A549 (cell line): ENCODE data around the gene ADAMTS12. TPM values are rescaled to one million over a fixed set of nuclear protein-coding genes. Genes with fewer than 3 reads are reported as not detected.
A peak's percentile ranks its signal among the peaks of the same experiment; 100 is the strongest.

Source experiments
- ATAC-seq, 2 experiments: fragments of 200-7000 bp in 1 of 2; fragments of >200 bp in 1 of 2; cut with Nextera tagmentation in 1 of 2; cut with Tn5 transposase in 1 of 2; 3 replicates each; pipeline versions ENCODE4 v1.8.0 to v1.9.1; 2018 to 2020; ENCODE audit warnings: mild to moderate bottlenecking in 1 of 2, moderate library complexity in 1 of 2
- CTCF ChIA-PET: fragments of 300-600 bp; sonication (Branson Sonifier 250); formaldehyde crosslinking; extraction: SDS; loops from one replicate; lab custom pipeline; 2021; ENCODE audit warnings: antibody characterized with exemption, inconsistent platforms; lab: Yijun Ruan, JAX
- POLR2A ChIA-PET: fragments of 350-600 bp; formaldehyde crosslinking; extraction: SDS; loops from one replicate; lab custom pipeline; 2021; ENCODE audit warnings: antibody characterized with exemption, inconsistent platforms; lab: Yijun Ruan, JAX
- DNase-seq, 2 experiments: peaks; one replicate each; pipeline versions ENCODE4 v3.0.0 to v3.0.0-alpha.2; 2011 to 2016; ENCODE audit warnings: low read depth in 1 of 2, low spot score in 1 of 2
- FAIRE-seq: peaks from 2 replicates; lab custom pipeline; 2011; peaks lifted over from hg19 to GRCh38; lab: Jason Lieb, UNC
- H3K27ac ChIP-seq, 2 experiments: fragments of >200 bp; sonication (Bioruptor Twin); formaldehyde crosslinking; 3 replicates each; pipeline ENCODE4 v1.5.1; 2016 to 2017
- H3K4me1 ChIP-seq: fragments of >200 bp; sonication (Bioruptor Twin); formaldehyde crosslinking; 3 replicates; pipeline ENCODE4 v1.6.1; 2016
- H3K4me2 ChIP-seq: fragments of >200 bp; sonication (Bioruptor Twin); formaldehyde crosslinking; 3 replicates; pipeline ENCODE4 v1.6.1; 2016
- H3K4me3 ChIP-seq: fragments of >200 bp; sonication (Bioruptor Twin); formaldehyde crosslinking; 3 replicates; pipeline ENCODE4 v1.5.1; 2016
- H3K9me3 ChIP-seq: fragments of >200 bp; sonication (Bioruptor Twin); formaldehyde crosslinking; 3 replicates; pipeline ENCODE4 v1.6.1; 2016
- BHLHE40 ChIP-seq: IDR thresholded peaks from 2 replicates; pipeline ENCODE4 v1.6.1; 2012; ENCODE audit warnings: low read depth, low read length, inconsistent platforms
- CEBPB ChIP-seq, 2 experiments: fragments of >200 bp in 1 of 2; sonication (Bioruptor Twin) in 1 of 2; formaldehyde crosslinking in 1 of 2; IDR thresholded peaks; 2 replicates each; pipeline ENCODE4 v1.6.1; 2012 to 2016
- CHD2 ChIP-seq: fragments of 150-350 bp; IDR thresholded peaks from 2 replicates; pipeline ENCODE4 v1.6.1; 2014; ENCODE audit warnings: low read length; ENCODE audit not compliant: partially characterized antibody
- CHD4 ChIP-seq: fragments of 200-600 bp; sonication (generic); IDR thresholded peaks from 2 replicates; pipeline ENCODE4 v1.6.1; 2016; ENCODE audit warnings: antibody characterized with exemption, mild to moderate bottlenecking, borderline replicate concordance
- E2F6 ChIP-seq: IDR thresholded peaks from 2 replicates; pipeline ENCODE4 v1.6.1; 2012; ENCODE audit warnings: low read depth, borderline replicate concordance
- EP300 ChIP-seq, 2 experiments: fragments of >200 bp; sonication (Bioruptor Twin); formaldehyde crosslinking; IDR thresholded peaks; 2 replicates in 1 of 2; 3 replicates in 1 of 2; pipeline ENCODE4 v1.6.1; 2016 to 2017
- FOSL2 ChIP-seq, 2 experiments: fragments of 450-650 bp in 1 of 2; fragments of >200 bp in 1 of 2; sonication (Bioruptor Twin) in 1 of 2; formaldehyde crosslinking; IDR thresholded peaks; 2 replicates each; pipeline versions ENCODE4 v1.5.0 to v1.6.1; 2016 to 2020; ENCODE audit warnings: mild to moderate bottlenecking in 1 of 2, moderate library complexity in 1 of 2
- HES2 ChIP-seq: fragments of >200 bp; sonication (Bioruptor Twin); formaldehyde crosslinking; IDR thresholded peaks from 2 replicates; pipeline ENCODE4 v1.6.1; 2016
- HOXB13 ChIP-seq: fragments of 250-450 bp; sonication (Bioruptor Pico); IDR thresholded peaks from 2 replicates; pipeline ENCODE4 v1.5.0; 2020; ENCODE audit warnings: low read depth, mild to moderate bottlenecking, moderate library complexity
- JUN ChIP-seq, 2 experiments: fragments of >200 bp; sonication (Bioruptor Twin); formaldehyde crosslinking; IDR thresholded peaks; 2 replicates in 1 of 2; 3 replicates in 1 of 2; pipeline ENCODE4 v1.6.1; 2016 to 2017
- NPAS2 ChIP-seq: fragments of 250-450 bp; sonication (Bioruptor Pico); IDR thresholded peaks from 2 replicates; pipeline ENCODE4 v1.8.0; 2022; ENCODE audit warnings: mild to moderate bottlenecking, moderate library complexity, borderline replicate concordance
- PBX3 ChIP-seq: IDR thresholded peaks from 2 replicates; pipeline ENCODE4 v1.6.1; 2012
- RFX5 ChIP-seq: fragments of 450-650 bp; IDR thresholded peaks from 2 replicates; pipeline ENCODE4 v1.7.1; 2014; ENCODE audit warnings: antibody characterized with exemption, mild to moderate bottlenecking, moderate library complexity
- SMC3 ChIP-seq: fragments of >200 bp; sonication (Bioruptor Twin); formaldehyde crosslinking; IDR thresholded peaks from 3 replicates; pipeline ENCODE4 v1.6.1; 2018; ENCODE audit warnings: inconsistent platforms
- SREBF2 ChIP-seq: fragments of 450-650 bp; IDR thresholded peaks from 2 replicates; pipeline ENCODE4 v1.6.1; 2014; ENCODE audit warnings: mild to moderate bottlenecking, moderate library complexity
- TFCP2L1 ChIP-seq: fragments of 250-450 bp; sonication (Bioruptor Pico); IDR thresholded peaks from 2 replicates; pipeline ENCODE4 v1.5.0; 2021; ENCODE audit warnings: mild to moderate bottlenecking
- USF2 ChIP-seq: fragments of 450-650 bp; IDR thresholded peaks from 2 replicates; pipeline ENCODE4 v1.6.1; 2014; ENCODE audit warnings: antibody characterized with exemption
- ZC3H11A ChIP-seq: fragments of 450-650 bp; IDR thresholded peaks from 2 replicates; pipeline ENCODE4 v1.6.1; 2014; ENCODE audit warnings: antibody characterized with exemption, mild to moderate bottlenecking
- ZFP36 ChIP-seq: fragments of 450-650 bp; IDR thresholded peaks from 2 replicates; pipeline ENCODE4 v1.6.1; 2014; ENCODE audit warnings: borderline replicate concordance; ENCODE audit not compliant: partially characterized antibody
- ZNF302 ChIP-seq: fragments of 250-450 bp; sonication (Bioruptor Pico); IDR thresholded peaks from 2 replicates; pipeline ENCODE4 v1.9.0; 2021; ENCODE audit warnings: inconsistent platforms, mild to moderate bottlenecking, moderate library complexity
- WGBS: methylation state at CpG from one replicate; pipeline ENCODE4 v1.1.6; 2017; ENCODE audit errors: missing lambda C conversion rate; 5-methylcytosine and 5-hydroxymethylcytosine counted together
- polyA plus RNA-seq, 4 experiments: library from polyadenylated mRNA; depleted of rRNA in 3 of 4; stranded (reverse); fragments of >200 nt; fragmentation: RNase III in 1 of 4; extraction: RNeasy Plus Mini Kit Qiagen cat#74134 plus additional on column Dnase treatment in 1 of 4; gene quantifications; 2 replicates in 3 of 4; 3 replicates in 1 of 4; pipeline ENCODE4 v1.2.3, GENCODE V29; 2011 to 2017

ADAMTS12 gene
- polyA plus RNA-seq, 2 of the 4 experiments (the other 2 are of a cell fraction) = 4.8 to 6.8 TPM

- TF ChIP-seq ZC3H11A (no peak), ZNF302 (no peak), CEBPB (IDR thresholded peaks at IDR 0.05) (no peak), FOSL2 (IDR thresholded peaks at IDR 0.05) (no peak), FOSL2 (CRISPR knock-in tag; IDR thresholded peaks at IDR 0.05) (no peak), SREBF2 (no peak), HES2 (no peak), E2F6 (no peak)
Measured at GRCh38 chr5:33712664-33713063, 179.1 kb downstream of the ADAMTS12 start (continued).

- no peaks in the 10 kb centered on the region for H3K4me1 ChIP-seq
- DNase-seq (no peak), FAIRE-seq (no peak)
- no peak overlapping the region for H3K4me3 ChIP-seq
- CTCF ChIA-PET = no interaction called here
- H3K9me3 ChIP-seq = peaks cover 8% of the 10 kb centered on the region; the same call in 1 of the 3 replicates
- no peak for TF ChIP-seq NPAS2 (CRISPR knock-in tag)
- TF ChIP-seq, all 56 proteins: peak for 0
- 18% methylated on average over 3 of the region's 3 CpGs for WGBS
- Histone ChIP-seq H3K27ac (no peak overlapping the region), H3K4me2 (no peak overlapping the region)
- no peak for ATAC-seq
- POLR2A ChIA-PET = no interaction called here
Measured at GRCh38 chr5:33711094-33711679, 180.6 kb downstream of the ADAMTS12 start.

GRCh38 chr5:33702867-33703266, 188.9 kb downstream of the ADAMTS12 start:
- WGBS = 45% methylated on average over 3 of the region's 3 CpGs
- no peak for DNase-seq
- FAIRE-seq = no peak
- no peak overlapping the region for H3K27ac ChIP-seq
- no peak for ATAC-seq
- no peak for TF ChIP-seq SMC3
- peak; percentile 29; the same call in 1 of the 2 replicates for TF ChIP-seq USF2
- TF ChIP-seq RFX5 = no peak
- no peak for TF ChIP-seq TFCP2L1 (CRISPR knock-in tag)
- no peak for TF ChIP-seq HES2
- no peak for TF ChIP-seq HOXB13
- H3K9me3 ChIP-seq = 0 out of 3 replicates have a peak, but pooled peaks cover 5% of the 10 kb centered on the region
- POLR2A ChIA-PET = no interaction called here
- CTCF ChIA-PET = interaction anchor here (0.9 kb wide), 1 partner anchor 235 kb away, joined by 3 read pairs; no protein-coding TSS in a partner anchor
- no peak overlapping the region for H3K4me3 ChIP-seq
- no peak overlapping the region for H3K4me2 ChIP-seq
- H3K4me1 ChIP-seq = no peaks in the 10 kb centered on the region

GRCh38 chr5:33701951-33702350, 189.8 kb downstream of the ADAMTS12 start:
- no peak for TF ChIP-seq E2F6
- TF ChIP-seq BHLHE40 = no peak
- no peak for TF ChIP-seq CHD2
- TF ChIP-seq JUN (IDR thresholded peaks at IDR 0.05) = no peak
- no peak for TF ChIP-seq FOSL2 (IDR thresholded peaks at IDR 0.05)
- TF ChIP-seq FOSL2 (CRISPR knock-in tag; IDR thresholded peaks at IDR 0.05) = no peak
- TF ChIP-seq CHD4 = no peak
- TF ChIP-seq ZC3H11A = no peak
- no peak for TF ChIP-seq HOXB13
- TF ChIP-seq EP300 (IDR thresholded peaks at IDR 0.05) = no peak
- no peak for TF ChIP-seq ZFP36
- no peak for TF ChIP-seq PBX3
- ChIA-PET CTCF (interaction anchor here (0.6 to 1.3 kb wide), 3 partner anchors 12 to 233 kb away, joined by 3 to 4 read pairs (median 4); no protein-coding TSS in a partner anchor), POLR2A (no interaction called here)
- FAIRE-seq (no peak), ATAC-seq (no peak), DNase-seq (no peak)
- H3K4me1 ChIP-seq = no peaks in the 10 kb centered on the region
- H3K4me3 ChIP-seq = no peak overlapping the region
- WGBS = 12% methylated on average over 2 of the region's 2 CpGs
- H3K27ac ChIP-seq = no peak overlapping the region
- no peak overlapping the region for H3K4me2 ChIP-seq
- H3K9me3 ChIP-seq = no peaks in the 10 kb centered on the region
